Activated naive CD4-positive, alpha-beta T cell treated with anti-CD3 and anti-CD28 coated beads, Interleukin-2, amount 50 U/mL, for 72 hours (primary cell): Measurements from ENCODE around the gene NDUFV1. TPM values are rescaled to one million over a fixed set of nuclear protein-coding genes. Genes with fewer than 3 reads are reported as not detected.
A peak's percentile ranks its signal among the peaks of the same experiment; 100 is the strongest.
"Not testable (repeated sequence)": the region's sequence is repeated elsewhere in the genome, so short reads cannot be mapped to it uniquely, and the experiment has no call there.

ENCODE experiments used
- ATAC-seq, 2 donors: fragments of 150-1000 bp; cut with Tn5 transposase; 2 replicates each; pipeline ENCODE4 v1.10.0; 2021; ENCODE audit warnings: mild to moderate bottlenecking in 2 of 2, moderate library complexity in 2 of 2
- DNase-seq, 2 donors: peaks; one replicate each; pipeline ENCODE4 v3.0.0; 2021 to 2022; ENCODE audit warnings: low spot score in 2 of 2
- H3K27ac Mint-ChIP-seq, 2 donors: one replicate each; pipeline ENCODE4 v1.8.0; 2022; ENCODE audit warnings: mild to moderate bottlenecking in 2 of 2, mixed read lengths in 2 of 2
- H3K36me3 Mint-ChIP-seq, 2 donors: one replicate each; pipeline ENCODE4 v1.8.0; 2022; ENCODE audit warnings: mixed read lengths in 2 of 2
- H3K9me3 Mint-ChIP-seq, 2 donors: one replicate each; pipeline ENCODE4 v1.8.0; 2022; ENCODE audit warnings: mixed read lengths in 2 of 2
- total RNA-seq, 2 donors: library from RNA; stranded (reverse); gene quantifications; one replicate each; pipeline ENCODE4 v1.2.3, GENCODE V29; 2022

NDUFV1 gene
- total RNA-seq, 2 donors from 2014 or later: 237 to 286 TPM

DNA sequence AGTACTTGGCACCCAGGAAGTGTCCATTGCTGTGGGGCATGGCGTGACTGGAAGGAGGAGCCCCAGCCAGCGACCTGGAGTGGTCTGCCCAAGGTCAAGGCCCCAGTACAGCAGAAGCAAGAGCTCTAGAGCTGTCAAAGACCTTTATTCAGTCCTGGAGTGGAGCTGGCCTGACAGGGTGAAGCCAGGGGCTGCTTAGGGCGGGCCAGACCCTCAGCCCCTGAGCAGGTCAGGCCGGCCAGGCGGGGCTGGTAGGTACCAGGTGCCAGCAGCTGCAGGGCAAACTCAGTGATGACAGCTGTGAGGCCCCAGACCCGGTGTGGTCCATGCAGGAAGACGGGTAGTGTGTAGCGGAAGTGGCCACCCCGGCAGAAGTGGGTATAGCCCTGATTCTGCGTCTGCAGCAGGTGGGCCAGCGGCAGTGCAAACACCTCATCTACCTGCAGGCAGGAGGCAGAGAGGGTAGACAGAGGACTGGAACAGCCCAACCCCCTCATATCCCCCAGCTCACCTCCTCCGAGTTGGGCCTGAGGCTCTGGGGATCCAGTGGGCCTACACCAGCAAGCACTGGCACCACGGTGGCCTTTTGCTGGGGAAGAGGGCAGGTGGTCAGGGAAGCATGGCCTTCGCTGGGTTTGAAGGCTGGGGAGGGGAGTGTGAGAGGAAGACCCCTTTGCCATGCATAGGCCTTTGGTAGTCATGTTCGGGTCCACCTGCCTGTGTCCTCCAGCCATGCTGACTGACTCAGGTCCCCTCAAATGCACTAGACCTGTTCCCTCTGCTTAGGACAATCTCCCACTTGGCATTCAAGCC, 21.3 kb downstream of the NDUFV1 start:
- no peak for DNase-seq
- H3K9me3 Mint-ChIP-seq: no peaks in the 10 kb centered on the region
- ATAC-seq: no peak
- no peak overlapping the region for H3K27ac Mint-ChIP-seq
- H3K36me3 Mint-ChIP-seq: no peaks in the 10 kb centered on the region

DNA sequence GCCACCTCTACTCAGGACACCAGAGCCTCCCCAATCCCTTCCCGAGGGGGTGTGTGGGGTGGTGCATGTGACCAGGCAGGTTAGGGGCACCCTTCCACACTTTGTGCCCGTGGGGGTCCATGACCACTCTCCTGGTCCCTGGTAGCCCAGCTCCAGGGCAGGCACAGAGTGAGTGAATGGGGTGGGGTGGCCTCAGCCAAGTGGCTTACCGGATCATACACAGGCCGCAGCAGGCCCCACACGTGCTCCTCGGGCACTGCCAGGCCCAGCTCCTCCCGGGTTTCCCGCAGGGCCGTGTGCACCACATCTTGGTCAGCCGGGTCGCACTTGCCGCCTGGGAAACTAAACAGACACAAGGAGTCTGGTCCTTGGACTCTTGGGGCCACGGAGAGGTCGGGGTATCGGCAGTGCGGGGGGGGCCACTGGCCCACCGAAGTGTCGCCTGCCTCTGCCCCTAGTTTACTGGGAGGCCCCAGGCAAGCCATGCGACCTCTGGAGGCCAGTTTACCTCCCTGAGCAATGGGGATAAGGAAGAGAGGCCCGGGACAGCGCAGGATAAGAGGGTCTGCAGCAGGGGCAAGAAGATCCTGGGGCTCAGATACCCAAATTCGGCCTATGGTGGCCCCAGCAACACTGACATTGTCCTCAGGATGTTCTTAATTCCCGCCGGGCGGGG, 22.1 kb downstream of the NDUFV1 start:
- H3K36me3 Mint-ChIP-seq: no peaks in the 10 kb centered on the region
- H3K9me3 Mint-ChIP-seq: no peaks in the 10 kb centered on the region
- ATAC-seq: no peak
- no peak for DNase-seq
- H3K27ac Mint-ChIP-seq: peak overlapping the region in 1 of 2 donors; percentile 78

DNA sequence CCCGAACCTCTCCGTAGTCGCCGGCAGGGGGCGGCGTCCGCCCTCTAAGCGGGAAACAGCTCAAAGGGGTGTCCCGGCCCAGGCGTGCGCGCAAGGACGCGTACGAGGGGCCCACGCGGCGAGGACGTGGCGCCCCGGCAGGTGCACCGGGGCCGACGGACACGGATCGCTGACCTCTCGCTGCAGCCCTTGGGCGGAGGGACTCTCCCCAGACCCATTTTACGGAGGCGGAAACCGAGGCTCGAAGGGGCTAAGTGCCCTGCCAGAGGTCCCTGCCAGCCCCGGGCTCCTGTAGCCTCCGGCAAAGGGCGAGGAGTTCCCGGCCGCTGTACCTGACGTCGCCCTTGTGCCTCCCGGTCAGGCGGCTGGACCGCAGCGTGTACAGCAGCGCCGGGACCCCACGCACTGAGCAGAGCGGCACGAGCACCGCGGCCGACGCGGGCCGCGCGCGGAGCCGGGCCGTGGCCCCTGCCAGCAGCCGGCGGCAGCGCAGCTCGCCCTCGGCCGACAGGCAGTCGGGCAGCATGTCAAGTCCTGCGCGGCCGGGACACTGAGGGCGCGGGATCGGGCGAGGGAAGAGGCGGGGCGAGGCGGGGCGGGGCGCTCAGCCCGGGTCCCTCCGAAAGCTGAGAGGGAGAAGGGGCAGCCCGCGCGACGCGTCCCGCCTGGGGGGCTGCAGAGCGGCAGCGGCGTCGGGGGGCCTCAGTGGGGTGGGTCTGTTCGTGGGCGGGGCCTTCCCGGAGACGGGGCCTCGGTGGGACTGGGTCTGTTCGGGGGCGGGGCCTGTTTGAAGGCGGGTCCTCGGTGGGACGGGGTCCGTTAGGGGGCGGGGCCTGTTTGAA, 22.9 kb downstream of the NDUFV1 start, which contains the start of gene NUDT8:
TSS of gene NUDT8 (minus strand) at position 552 of the 842 bp plus-strand sequence. CDS start at position 526, 26 bp downstream.
- DNase-seq: peak; percentile 86 to 91
- Mint-ChIP-seq H3K36me3 (no peaks in the 10 kb centered on the region), H3K9me3 (no peaks in the 10 kb centered on the region), H3K27ac (peak within 1 kb of the TSS; percentile 78 to 91)
- ATAC-seq: peak; percentile 65 to 72

DNA sequence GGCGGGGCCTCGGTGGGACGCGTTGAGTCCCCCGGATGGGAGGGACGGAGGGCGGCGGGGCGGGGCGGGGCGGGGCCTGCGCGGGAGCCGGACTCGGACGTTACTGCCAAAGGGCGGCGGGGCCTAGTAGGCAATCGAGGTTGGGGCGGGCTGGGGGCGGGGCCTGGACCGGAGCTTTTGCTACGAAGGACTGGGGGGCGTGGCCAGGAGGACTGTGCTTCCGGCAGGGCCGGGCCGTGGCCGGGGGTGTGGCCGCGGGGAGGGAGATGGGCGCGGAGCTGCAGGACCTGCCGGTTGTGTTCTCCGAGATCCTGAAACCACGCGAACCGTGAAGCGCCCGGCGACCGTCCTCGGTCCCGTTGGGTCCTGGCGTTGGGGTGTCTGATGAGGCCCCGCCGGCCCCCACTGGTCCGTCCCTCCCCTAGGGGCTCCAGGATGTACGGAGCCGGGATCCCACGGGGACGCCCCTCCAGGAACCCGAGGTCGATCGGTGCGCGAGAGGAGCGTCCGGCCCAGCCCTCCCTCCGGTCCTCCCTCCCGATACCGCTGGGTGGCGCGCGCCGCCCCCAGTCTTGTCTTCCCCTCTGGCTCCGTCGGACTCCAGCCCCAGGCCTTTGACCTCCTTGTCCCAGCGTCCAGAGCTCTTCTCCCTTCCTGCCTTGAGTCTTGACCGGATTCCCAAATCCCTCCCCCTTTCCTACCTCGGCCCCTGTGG, 23.6 kb downstream of the NDUFV1 start:
- DNase-seq: peak; percentile 96 to 98
- Mint-ChIP-seq H3K27ac (peak overlapping the region; percentile 78 to 84), H3K9me3 (no peaks in the 10 kb centered on the region), H3K36me3 (no peaks in the 10 kb centered on the region)
- ATAC-seq: peak; percentile 79 to 81

DNA sequence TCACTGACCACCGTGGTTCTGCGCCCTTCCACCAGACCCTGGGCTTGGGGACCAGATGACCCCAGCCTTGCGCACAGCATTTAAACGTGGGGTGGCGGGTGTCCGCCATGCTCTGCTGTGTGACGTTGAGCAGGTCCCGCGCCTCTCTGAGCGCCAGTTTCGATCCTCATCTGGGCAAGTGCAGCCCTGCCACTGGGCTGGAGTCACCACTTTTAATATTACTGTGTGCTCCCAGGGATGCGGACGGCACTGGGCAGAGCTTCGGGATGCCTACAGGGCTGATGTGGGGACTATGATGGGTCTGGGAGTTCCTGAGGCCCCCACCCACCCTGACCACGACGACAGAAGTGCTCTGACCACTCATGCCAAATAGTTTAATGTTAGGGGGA, 24.2 kb downstream of the NDUFV1 start:
- no peaks in the 10 kb centered on the region for H3K9me3 Mint-ChIP-seq
- no peaks in the 10 kb centered on the region for H3K36me3 Mint-ChIP-seq
- ATAC-seq (no peak), DNase-seq (no peak)
- peak overlapping the region; percentile 78 to 84 for H3K27ac Mint-ChIP-seq

DNA sequence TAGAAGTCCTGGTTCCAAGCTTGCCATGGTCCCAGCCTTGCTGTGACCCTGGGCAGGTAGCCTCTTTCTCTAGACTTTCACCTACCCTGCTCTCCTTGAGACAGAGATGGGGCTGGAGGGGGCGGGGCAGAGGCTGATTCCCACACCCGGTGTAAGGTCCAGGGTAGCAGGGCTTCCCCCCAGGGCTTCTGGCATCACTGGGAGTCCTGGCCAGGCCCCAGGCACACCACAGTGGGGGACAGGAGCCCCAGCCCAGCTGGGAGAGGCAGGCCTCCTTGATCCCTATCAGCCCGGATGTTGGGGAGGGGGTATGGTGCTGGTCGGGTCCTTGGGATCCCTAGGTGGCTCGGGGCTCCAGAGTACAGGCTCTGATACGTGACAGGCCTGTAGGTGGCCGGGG, 24.7 kb downstream of the NDUFV1 start:
- Mint-ChIP-seq H3K36me3 (no peaks in the 10 kb centered on the region), H3K9me3 (no peaks in the 10 kb centered on the region), H3K27ac (peak overlapping the region in 1 of 2 donors; percentile 78)
- DNase-seq: no peak
- ATAC-seq: no peak

DNA sequence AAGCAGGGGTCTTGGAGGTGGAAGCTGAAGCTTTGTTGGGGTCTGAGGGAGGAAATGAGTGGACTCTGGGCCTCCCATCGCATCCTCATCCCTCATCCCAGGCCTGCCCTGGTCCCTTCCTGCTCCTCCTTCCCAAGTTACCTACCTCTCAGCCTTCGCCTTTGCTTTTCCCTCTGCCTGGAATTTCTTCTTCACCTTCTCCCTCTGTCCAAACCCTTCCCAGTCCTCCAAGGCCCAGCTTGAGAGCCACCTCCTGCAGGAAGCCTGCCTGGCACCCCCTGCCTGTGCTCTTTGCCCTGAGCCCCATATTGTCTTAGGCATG, 25.1 kb downstream of the NDUFV1 start:
- no peaks in the 10 kb centered on the region for H3K9me3 Mint-ChIP-seq
- no peak for ATAC-seq
- no peaks in the 10 kb centered on the region for H3K36me3 Mint-ChIP-seq
- H3K27ac Mint-ChIP-seq: no peak overlapping the region
- DNase-seq: no peak

DNA sequence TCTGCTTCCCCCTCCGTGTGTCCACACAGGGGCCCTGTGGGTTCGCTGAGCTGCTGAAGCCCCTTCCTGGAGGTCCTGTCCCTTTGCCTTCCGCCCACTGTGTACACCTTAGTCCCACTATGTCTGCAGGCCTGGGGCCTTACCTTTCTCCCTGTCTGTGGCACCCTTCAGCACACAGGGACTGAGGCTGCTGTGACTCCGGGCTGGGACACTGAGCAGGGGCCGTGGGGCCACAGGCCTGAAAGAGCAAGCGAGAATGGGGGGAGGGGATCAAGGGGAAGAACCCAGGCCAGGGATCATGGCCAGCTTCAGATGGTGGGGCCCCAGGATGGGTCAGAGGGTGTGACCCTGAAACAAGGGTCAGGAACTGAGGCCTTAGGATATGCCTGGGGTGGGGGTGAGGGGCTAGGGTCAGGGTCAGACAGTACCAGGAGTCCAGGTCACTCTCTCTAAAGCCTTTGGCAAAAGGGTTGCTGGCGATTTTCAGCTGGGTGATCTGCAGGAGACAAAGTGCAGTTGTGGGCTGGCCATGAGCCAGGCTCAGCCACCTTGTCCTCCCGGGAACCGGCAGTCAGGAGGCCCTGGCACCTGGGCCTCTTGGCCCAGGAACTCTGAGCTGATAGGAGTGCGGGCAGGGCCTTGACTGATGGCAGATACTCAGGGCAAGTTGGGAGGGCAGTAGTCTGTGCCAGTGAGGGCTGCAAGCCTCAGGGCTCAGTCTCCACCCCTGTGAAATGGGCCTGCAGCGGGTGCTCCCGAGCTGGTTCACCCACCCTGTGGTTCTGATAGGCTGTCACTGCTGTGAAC, 25.6 kb downstream of the NDUFV1 start:
- no peak overlapping the region for H3K27ac Mint-ChIP-seq
- H3K9me3 Mint-ChIP-seq: no peaks in the 10 kb centered on the region
- no peaks in the 10 kb centered on the region for H3K36me3 Mint-ChIP-seq
- ATAC-seq (no peak), DNase-seq (no peak)

DNA sequence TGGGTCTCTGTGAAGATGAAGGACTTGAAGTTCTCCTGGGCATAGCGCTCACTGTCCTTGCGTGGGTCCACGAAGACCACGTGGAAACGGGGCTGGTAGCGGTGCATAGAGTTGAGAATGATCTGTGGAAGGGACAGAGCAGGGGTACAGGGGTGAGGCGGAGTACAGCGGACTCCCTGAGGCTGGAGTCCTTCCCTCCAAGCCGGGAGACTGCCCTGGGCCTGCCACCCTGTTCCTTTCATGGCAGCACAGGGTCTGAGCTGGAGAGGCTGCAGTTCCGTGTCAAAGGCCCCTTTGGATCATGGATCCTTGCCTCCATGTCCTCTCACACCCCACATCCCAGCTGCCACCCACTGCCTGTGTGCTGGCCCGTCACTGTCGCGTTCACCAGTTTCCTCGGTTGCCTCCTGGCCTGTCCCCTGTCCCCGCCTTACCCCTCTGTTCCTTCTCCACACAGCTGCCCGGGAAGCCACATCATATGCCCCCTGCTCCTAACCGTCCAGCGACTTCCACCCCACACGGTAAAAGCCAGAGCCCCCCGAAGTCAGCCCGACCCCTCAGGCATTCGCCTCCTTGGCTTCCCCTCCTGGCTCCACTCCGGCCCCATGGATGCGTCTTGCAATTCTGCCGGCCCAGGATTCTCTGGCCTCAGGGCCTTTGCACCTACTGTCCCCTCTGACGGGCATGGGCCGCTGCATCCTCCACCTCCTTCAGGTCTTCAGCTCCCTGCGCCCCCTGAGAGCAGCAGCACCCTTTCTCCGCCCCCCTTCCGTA, 26.4 kb downstream of the NDUFV1 start:
- no peak for DNase-seq
- H3K9me3 Mint-ChIP-seq: no peaks in the 10 kb centered on the region
- H3K36me3 Mint-ChIP-seq: no peaks in the 10 kb centered on the region

DNA sequence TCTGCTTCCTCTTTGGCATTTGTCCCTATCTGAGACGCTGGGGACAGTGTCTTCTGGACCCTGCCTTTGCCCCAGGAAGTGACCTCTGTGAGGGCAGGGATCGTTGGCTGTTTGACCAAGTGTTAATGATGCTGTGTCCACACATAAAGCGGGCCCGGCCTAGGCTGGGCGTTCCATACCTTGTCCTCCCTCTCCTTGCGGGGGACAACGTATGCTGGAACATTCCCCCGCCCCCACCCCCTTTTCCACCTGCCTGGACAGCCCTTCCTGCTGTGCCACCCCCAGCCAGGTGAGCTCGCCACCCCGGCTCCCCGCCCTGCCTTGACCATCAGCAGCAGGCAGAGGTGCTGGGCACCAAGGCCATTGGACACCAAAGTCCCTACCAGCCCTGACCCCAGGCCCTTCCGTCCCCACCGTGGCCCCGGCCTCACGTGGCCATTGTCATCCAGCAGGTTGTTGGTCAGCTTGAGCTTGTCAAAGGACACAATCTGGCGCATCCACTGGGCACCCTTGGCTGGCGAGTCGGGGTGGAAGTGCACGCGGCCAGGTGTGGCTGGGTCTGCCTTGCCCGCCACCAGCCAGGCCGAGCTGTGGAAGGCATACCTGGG, 27.1 kb downstream of the NDUFV1 start:
- no peak overlapping the region for H3K27ac Mint-ChIP-seq
- no peak for ATAC-seq
- H3K36me3 Mint-ChIP-seq: no peaks in the 10 kb centered on the region
- no peak for DNase-seq
- no peaks in the 10 kb centered on the region for H3K9me3 Mint-ChIP-seq

More for the DNA sequence above, 26.4 kb downstream of the NDUFV1 start:
- H3K27ac Mint-ChIP-seq: no peak overlapping the region
- ATAC-seq: no peak

DNA sequence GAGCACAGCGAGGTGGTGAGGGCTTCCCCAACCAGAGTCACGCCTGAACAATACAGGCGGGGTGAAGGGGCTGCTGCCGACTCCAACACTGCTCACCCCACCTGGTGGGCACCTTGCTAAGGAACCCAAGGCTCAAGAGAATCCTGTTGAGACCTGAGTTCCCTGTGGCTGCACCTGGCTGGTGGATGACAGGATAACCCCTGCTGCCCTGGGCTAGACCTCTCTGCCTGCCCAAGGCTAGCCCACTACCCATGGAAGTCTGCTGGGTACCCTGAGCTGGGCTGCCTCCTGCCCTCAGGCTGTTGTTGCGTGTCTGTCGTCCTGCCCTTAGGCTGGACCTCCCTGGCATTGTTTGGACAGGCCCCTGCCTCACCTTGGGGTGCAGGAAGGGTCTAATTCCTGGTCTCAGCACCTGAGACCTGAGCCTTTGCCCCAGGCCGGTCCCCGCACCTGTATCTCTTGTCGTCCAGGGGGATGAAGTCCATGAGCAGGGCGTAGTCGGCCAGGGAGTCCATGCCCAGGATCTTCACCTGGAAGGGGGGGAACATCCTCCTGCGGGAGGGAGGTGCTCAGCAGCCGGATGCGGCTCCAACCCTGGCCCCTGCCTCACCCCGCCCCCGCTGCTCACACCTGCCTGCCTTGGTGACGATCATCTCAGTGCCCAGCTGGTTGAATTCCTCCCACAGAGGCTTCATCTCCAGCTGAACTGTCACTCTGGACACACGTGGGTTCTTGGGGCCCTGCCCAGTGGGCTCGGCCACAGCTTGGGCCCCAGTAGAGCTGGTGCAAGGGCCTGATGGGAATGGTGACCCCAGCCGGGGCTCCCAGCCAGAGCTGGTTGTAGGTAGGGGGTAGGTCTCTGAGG, 27.9 kb downstream of the NDUFV1 start:
- H3K27ac Mint-ChIP-seq: peak overlapping the region in 1 of 2 donors; percentile 51
- no peaks in the 10 kb centered on the region for H3K36me3 Mint-ChIP-seq
- DNase-seq: no peak
- no peak for ATAC-seq
- no peaks in the 10 kb centered on the region for H3K9me3 Mint-ChIP-seq

DNA sequence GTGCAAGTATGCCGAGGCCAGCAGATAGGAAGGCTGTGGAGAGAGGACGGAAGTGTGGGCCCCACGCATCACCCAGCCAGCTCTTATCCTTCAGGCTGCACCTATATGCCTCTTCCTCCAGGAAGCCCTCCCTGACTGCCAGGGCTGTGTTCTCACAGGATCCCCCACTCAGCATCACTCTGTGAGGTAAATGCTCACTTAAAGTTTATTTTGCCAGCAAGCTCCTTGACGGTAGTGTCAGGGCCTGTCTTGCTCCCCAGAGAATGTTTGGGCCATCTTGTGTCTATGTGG, 28.4 kb downstream of the NDUFV1 start:
- DNase-seq (no peak), ATAC-seq (no peak)
- Mint-ChIP-seq H3K9me3 (no peaks in the 10 kb centered on the region), H3K27ac (no peak overlapping the region), H3K36me3 (no peaks in the 10 kb centered on the region)

DNA sequence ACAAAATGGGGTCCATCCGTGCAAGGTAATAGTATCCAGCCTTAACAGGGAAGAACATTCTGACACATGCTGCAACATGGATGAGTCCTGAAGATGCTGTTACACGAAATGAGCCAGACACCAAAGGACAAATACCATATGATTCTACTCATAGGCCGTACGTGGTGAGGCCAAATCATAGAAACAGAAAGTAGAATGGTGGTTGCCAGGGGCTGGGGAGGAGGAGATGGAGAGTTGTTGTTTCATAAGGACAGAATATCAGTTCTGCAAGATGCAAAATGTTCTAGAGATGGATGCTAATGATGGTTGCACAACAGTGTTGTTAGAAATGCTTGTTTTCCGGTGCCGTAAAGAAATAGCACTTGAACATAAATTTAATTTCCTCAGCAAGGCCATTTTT, 30.2 kb downstream of the NDUFV1 start:
- no peak for ATAC-seq
- no peaks in the 10 kb centered on the region for H3K9me3 Mint-ChIP-seq
- H3K27ac Mint-ChIP-seq: no peak overlapping the region
- no peaks in the 10 kb centered on the region for H3K36me3 Mint-ChIP-seq
- no peak for DNase-seq

DNA sequence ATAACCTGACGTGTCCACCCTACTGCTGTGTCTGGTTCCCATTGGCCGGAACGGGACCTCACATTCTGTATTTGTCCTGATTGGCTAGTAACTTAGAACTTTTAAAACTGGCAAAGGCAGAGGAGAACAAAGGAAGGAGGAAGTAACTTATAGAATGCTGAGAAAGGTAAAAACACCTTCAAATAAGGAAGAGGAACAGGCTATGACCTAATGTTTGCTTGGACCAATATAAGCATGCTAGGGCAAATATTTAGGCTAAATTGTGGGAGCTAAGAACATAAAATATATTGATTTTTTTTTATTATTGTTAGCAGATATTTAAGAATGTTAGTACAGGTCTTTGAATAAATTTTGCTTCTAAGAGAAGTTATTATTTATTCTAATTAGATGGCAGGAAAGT, 30.7 kb downstream of the NDUFV1 start:
- ATAC-seq, H3K36me3 Mint-ChIP-seq: not testable (repeated sequence)

More for the DNA sequence above, 30.7 kb downstream of the NDUFV1 start:
- H3K9me3 Mint-ChIP-seq, DNase-seq, H3K27ac Mint-ChIP-seq: not testable (repeated sequence)
